Caki2 (cell line): Measurements from ENCODE around the gene PPP1R16B. TPM values are rescaled to one million over a fixed set of nuclear protein-coding genes. Genes with fewer than 3 reads are reported as not detected.
A peak's percentile ranks its signal among the peaks of the same experiment; 100 is the strongest.
"Not testable (repeated sequence)": the region's sequence is repeated elsewhere in the genome, so short reads cannot be mapped to it uniquely, and the experiment has no call there.

ENCODE experiments used
- DNase-seq: peaks from one replicate; pipeline ENCODE4 v3.0.0-alpha.2; 2015; ENCODE audit warnings: low read depth
- in situ Hi-C: cut with HindIII; loops from 2 replicates; pipeline ENCODE4 v1.10.0; 2016; ENCODE audit warnings: low sequenced_read_pairs, low pct_unique_long_range_greater_than_20kb, mixed read lengths
- total RNA-seq: library from RNA; depleted of rRNA; stranded (reverse); fragments of >200 nt; shearing (Covaris generic); gene quantifications from 2 replicates; pipeline ENCODE4 v1.2.3, GENCODE V29; 2014; ENCODE audit warnings: low replicate concordance

The PPP1R16B gene
- total RNA-seq, 1 experiment from 2014 or later = 0.07 TPM

DNA sequence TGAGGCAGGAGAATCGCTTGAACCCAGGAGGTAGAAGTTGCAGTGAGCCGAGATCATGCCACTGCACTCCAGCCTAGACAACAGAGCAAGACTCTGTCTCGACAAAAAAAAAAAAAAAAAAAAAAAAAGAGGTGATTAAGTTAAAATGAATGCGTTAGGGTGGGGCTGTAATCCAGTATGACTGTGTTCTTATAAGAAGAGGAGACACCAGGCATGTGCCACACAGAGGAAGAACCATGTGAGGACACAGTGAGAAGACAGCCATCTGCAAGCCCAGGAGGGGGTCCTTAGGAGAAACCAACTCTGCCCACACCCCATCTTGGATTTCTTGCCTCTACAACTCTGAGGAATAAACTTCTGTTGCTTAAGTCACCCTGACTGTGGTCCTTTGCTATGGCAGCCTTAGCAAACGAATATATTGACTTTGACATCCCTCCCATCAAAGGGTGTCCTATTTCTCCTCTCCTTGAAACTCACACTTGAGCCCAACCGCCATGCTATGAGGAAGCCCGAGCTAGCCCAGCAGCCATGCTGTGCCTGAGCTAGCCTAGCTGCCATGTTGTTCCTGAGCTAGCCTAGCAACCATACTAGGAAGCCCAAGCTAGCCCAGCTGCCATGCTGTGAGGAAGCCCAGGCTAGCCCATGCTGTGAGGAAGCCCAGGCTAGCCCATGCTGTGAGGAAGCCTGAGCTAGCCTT, 15.8 kb upstream of the PPP1R16B start:
- DNase-seq = peak; percentile 72
- in situ Hi-C loops = no loop called here

DNA sequence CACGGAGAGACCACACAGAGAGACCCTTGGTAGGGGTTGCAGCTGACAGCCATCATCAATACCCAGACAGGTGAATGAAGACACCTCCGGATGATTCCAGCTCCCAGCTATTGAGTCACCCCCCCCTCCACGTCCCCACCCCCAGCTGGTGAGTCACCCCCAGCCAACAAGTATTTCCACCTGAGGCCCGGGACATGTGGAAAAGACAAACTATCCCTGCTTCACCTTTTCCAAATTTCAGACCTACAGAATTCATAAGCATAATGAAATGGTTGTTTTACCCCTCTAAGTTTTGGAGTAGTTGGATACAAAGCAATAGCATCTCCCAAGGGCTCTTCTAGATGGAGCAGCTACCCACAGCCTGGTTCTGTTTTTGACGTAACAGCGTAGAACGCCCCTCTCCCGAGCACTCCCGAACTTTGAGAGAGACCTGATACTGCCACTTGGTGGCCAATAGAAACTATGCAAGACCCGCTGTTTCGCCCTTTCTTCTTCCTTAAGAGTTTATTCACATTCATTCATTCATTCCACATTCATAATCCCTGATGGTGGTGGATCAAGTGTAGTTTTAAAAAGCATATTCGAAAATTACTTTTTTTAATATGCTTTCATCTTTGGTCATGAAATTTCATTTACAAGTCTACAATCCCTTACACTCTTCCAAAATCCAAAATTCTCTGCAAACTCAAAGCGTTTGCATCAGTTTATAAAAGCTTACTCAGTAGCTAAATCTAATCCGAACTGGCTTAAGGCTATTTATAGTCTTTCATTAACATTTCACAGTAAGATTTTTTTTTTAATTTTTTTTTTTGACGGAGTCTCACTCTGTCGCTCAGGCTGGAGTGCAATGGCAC, 15.1 kb upstream of the PPP1R16B start:
- DNase-seq = peak; percentile 11
- in situ Hi-C loops = no loop called here

DNA sequence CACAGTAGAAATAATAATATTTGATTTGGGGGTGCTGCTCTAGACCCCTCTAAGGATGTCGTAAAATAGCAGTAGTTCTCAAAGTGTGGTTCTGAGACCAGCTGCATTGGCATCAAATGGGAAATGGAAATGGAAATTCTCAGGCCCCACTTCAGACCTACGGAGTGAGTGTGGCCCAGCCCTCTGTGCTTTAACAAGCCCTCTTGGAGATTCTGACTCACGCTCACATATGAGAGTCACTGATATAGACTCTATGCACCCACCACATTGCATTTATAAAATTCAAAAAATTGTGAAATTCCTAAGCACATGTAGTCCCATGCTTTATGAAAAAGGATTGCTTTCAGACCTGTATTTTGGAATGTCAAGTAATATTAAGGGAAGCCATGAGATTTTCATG, 14.2 kb upstream of the PPP1R16B start:
- no peak for DNase-seq
- in situ Hi-C loops = no loop called here

DNA sequence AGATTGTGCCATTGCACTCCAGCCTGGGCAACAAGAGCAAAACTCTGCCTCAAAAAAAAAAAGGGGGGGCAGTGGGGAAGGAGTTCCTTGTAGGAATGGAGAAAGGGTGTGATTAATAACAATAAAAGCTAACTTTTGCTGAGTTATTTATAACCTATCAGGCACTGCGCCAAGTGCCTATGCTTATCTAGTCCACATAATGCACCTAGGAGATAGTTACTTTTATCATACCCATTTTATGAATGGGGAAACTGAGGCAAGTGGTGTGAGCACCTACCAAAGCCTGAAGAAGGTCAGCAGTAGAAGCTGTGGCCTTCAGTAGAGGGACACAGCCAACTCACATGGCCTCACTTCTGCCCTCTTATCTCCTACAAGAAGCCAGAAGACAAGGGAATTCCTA, 13.6 kb upstream of the PPP1R16B start:
- DNase-seq = no peak
- in situ Hi-C loops = no loop called here

DNA sequence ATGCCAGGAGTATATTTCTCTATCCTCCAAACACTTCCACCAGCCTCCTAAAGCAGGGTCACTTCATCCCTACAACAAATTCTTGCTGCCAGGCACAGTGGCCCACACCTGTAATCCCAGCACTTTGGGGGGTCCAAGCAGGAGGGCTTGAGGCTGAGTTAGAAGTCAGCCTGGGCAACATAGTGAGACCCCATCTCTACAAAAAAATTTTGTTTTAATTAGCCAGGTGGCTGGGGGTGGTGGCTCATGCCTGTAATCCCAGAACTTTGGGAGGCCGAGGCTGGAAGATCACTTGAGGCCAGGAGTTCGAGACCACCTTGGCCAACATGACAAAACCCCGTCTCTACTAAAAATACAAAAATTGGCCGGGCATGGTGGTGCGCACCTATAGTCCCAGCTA, 11.4 kb upstream of the PPP1R16B start:
- DNase-seq, in situ Hi-C loops: not testable (repeated sequence)

DNA sequence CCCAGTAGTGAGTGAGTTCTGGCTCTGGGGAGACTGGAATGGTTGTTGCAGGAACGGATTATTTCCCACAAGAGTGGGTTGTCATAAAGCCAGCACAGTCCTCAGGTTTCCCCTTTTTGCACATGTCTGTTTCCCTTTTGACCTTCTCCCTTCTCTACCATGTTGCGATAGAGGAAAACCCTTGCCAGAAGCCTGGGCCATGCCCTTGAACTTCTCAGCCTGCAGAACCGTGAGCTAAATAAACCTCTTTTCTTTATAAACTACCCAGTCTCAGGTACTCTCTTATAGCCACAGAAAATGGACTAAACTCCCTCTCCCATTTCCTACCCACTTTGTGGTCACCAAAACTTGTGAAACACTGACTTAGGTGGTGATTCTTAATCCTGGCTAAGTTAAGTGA, 7.2 kb upstream of the PPP1R16B start:
- in situ Hi-C loops = no loop called here
- DNase-seq = no peak

DNA sequence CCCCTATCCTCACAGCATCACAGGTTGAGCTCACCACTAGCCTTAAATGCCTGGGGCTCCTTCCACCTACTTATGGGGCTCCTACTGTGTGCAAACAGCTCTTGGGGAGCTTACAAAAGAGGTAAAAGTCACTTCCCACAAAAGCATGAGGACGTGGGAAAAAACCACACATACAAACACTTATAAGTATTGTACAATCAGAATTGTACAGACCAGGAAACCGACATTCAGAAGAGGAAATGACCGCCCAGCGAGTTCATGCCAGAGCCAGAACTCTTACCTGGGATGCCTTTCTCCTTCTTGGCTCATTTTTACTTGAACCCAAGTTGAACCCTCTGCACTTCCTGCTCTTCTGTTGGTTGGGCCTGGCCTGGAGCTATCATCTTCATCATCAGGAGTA, 6.3 kb upstream of the PPP1R16B start:
- DNase-seq = no peak
- in situ Hi-C loops = no loop called here

DNA sequence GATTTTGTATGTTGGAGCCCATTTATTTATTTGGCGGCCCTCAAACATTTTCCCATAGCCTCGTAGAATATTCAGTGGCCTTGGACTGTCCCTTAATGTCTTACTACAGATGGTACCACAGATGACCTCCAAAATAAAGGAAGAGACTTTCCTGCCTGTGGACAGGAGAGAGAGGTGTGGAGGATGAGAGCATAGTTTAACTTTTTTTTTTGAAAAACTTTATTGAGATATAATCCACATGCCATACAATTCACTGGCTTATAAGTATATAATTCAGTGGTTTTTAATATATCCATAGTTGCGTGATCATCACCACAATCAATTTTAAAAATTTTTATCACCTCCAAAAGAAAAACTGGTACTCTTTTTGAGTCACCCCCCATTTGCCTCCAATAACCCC, 4.6 kb upstream of the PPP1R16B start:
- DNase-seq = no peak
- in situ Hi-C loops = no loop called here

DNA sequence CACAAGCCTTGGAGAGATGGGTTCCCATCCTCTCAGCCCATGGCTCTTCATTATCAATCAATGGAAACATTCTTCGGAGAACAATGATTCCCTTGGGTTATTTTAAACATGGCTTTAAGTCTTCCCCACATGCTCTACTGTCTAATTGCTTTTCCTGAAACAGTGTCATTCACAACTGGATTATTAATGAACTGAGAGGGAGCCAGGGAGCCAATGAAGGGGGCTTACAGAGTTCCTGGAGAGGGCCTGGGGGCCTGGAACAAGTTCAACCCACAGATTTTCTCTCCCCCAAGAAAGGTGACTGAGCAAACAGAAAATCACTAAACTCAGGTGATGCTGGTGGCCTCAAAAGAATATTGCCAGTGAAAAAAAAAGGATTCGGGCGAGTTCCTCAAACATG, 1.3 kb upstream of the PPP1R16B start:
- DNase-seq = no peak
- in situ Hi-C loops = no loop called here

DNA sequence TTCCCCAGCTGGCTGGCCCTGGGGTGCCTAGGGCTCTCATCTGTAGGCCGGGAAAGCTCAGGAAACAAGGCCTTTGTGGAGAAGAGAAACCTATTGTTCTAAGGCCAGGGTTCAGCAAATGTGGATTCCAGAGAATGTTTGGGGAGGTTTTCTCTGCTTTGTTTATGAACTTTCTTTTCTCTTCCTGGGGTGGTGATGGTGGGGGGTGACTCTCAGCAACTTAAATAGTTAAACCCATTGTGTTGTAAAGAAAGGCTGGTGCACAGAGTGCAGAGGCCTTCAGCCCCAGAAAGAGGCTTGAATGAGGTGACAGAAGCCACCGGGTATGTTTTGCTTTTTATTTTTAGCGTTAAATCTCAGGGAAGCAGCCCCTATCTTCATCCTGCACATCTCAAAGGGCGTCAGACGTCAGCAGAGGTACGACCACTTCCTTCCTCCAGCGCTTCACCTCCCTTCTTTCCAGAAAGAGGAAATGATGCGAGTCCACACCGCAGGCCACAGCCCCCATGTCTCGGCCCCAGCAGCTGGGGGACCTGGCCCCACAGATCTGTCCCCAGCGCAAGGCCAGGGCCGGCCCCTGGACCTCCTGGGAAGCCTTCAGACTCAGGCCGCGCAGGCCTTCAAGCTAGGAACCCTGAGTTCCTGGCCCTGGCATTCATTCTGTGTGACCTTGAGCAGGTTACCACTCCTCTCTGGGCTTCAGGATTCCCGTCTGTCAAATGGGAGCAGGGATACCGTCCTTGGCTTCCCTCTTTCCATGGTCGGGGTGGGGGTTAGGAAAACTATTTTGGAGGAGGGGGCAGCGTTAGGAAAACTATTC, 605 bp upstream of the PPP1R16B start:
- in situ Hi-C loops = no loop called here

DNA sequence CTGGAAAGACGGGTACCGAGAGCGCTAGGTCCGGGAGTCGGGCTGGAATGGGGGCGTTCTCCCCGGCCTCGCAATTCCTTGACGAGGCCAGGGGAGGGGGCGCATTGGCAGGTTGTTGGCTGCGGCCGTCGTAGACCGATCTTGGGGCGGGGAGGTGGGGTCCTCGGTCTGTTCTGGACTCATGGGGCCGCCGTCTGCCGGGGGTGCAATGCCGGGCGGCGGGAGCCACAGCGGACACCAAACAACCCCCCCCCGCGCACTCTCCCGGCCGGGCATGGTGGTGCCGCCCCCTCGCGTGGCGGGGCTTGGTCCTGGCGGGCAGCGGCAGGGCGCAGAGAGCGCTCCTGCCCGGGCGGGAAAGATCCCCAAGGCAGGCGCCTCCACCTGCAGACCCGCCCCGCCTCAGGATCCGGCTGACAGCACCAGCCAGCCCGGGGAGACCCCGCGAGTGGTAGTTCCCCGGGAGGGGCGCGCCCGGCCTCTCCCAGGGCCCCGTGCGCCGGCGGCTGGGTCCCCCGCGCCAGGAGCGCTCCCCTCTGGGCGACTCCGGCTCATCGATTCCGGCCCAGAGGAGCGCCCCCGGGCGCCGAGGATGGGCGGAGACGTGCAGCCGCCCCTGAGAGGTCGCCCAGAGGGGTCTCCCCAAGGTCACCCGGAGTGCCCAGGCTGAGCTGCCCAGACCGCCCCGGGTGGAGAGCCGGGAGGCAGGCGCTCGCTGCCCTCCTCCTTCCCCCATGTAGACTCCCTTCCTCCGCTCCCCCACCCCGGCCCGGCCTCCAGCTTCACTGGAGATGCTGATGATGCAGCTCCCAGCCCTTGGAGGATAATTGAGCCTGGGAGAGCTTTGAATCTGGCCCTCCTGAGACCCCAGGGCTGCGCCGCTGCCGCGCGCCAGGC, 709 bp downstream of the PPP1R16B start:
- no peak for DNase-seq
- in situ Hi-C loops = no loop called here

More for the DNA sequence above, 605 bp upstream of the PPP1R16B start:
- DNase-seq = no peak

DNA sequence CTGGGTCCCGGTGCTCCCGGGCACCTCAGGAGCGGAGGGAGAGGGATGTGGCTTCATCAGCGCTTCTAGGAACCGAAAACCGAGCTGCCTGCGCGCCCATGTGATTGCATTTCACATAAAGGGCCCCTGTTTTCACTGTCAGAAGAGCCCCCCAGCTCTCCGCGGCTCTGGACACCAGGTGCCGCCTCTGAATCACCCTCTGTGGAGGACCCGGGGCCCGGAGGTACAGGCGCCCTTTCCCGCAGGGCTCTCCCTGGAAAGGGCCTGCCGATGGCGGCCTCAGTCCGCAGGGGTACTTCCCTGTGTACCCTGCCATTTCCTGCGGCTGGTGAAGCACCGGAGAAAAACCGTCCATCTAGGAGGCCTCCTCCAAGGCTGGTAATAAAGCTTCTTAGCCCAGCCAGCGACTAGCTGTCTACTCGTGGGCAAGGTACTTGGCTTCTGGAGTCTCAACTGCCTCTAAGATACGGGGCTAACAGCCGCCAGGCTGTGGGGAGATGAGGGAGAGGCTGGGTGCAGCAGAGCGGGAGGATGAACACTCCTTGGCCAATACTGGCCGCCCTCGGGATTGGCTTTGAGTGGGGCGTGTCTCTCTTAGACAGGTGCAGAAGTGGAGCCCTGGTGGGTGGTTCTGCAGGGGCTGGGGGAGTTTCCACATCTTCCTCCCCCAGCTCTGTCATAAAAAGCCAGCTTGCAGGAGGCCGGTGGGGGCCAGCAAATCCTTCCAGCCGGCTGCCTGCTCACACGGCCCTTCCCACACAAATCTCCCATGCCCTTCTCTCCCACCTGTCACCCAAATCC, 1.6 kb downstream of the PPP1R16B start:
- DNase-seq = no peak
- in situ Hi-C loops = no loop called here

DNA sequence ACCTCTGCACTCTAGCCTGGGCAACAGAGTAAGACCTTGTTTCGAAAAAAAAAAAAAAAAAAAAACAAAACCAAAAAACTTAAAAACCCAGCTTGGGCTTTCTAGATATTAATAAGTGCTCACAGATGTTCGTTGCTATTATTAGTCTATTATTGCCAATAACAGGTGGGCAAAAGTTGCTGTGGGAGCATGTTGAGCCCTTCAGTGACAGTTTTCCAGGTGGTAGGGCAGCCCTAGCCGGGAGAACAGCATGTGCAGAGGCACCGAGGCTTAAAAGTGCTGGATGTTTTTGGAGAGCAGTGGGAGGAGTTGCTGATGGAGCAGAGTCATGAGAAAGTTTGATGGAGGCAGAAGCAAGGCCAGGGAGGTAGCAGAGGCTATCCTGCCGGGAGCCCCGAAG, 4.4 kb downstream of the PPP1R16B start:
- no peak for DNase-seq
- in situ Hi-C loops = no loop called here

DNA sequence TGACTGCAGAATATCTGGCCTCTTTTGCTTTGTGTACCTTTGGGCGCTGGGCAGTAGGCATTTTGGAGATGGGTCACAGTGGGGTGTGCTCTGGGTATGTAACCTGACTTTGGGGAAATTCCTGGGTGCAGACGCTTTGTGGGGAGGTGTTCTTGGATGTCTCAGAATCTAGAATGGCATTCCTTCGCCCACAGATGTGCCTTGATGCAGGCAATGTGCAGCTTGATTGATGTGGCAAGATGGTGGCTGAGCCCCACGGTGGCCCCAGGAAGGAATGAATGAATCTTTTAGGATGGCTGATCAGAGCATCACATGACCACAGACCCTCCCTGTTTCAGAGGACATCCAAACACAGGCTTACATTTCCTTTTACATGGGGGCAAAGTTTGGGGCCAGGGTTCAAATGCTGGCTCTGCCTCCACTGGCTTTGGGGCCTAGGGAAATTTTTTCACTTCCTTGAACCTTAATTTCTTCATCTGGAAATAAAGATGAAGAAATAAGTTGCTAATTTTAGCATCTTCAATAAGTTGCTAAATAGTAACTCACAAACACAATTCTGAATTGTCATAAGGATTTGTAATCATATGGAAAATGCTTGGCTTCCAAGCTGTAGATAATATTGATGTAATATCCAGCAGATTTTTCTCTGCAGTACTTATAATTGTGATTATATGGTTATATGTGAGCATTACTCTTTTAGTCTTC, 5.6 kb downstream of the PPP1R16B start:
- in situ Hi-C loops = no loop called here
- no peak for DNase-seq

DNA sequence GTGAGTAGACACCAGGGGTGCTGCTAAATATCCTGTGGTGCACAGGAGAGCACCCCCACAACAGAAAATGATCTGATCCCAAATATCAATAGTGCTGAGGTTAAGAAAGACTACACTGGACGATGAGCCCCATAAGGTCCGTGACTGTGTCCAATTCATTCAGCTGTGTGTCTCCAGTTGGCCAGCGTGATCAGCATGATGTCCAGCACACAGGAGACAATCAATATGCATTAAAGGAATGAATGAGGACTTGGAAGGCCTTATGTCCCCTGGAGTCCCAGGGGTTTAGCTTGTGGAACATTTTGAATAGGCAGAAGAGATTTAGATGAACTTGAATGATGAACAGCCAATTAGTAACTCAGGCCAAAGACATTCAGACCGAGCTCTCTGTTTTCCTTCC, 6.3 kb downstream of the PPP1R16B start:
- in situ Hi-C loops = no loop called here
- DNase-seq = no peak

DNA sequence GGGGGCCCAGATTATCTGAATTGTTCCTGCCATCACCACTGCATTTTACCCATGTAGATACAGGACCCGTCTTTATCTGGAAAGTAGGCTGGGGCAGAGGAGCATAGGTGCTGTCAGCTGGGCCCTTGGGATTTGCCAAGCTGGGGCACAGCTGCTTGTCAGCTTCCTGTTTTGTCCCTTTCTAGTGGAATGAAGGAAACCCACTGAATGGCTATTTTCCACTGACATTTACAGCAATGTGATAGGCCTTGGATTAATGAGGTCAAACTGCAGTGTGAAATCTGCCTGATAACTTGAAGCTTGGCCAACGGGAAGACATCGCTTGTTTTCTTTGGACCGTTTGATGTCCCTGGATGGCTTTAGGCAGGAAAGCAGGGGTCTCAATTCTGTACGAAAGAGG, 6.7 kb downstream of the PPP1R16B start:
- DNase-seq = no peak
- in situ Hi-C loops = no loop called here
